Liver (tissue), 3 donors: Measurements from ENCODE around the gene MED25.

ENCODE experiments used
- ATF3 ChIP-seq: IDR thresholded peaks from 2 replicates; pipeline ENCODE4 v1.6.1; 2016; ENCODE audit warnings: antibody characterized with exemption
- CTCF ChIP-seq: fragments of 150-350 bp; IDR thresholded peaks from 2 replicates; pipeline ENCODE4 v1.5.1; 2017; ENCODE audit warnings: improper control_type of control experiment, low read depth, low read length; ENCODE audit not compliant: missing input control
- EGR1 ChIP-seq, 2 donors: IDR thresholded peaks; 2 replicates each; pipeline ENCODE4 v1.6.1; 2016 to 2018; ENCODE audit warnings: antibody characterized with exemption in 2 of 2, low read depth in 2 of 2
- GABPA ChIP-seq, 2 donors: IDR thresholded peaks in 1 of 2; conservative IDR thresholded peaks in 1 of 2; 2 replicates each; pipeline ENCODE4 v1.6.1; 2016; ENCODE audit warnings: antibody characterized with exemption in 2 of 2, mild to moderate bottlenecking in 1 of 2, moderate library complexity in 1 of 2
- HNF4G ChIP-seq: IDR thresholded peaks from 2 replicates; pipeline ENCODE4 v1.6.1; 2016; ENCODE audit warnings: antibody characterized with exemption
- JUND ChIP-seq, 2 donors: IDR thresholded peaks; 2 replicates each; pipeline ENCODE4 v1.6.1; 2016; ENCODE audit warnings: antibody characterized with exemption in 2 of 2
- MAX ChIP-seq: IDR thresholded peaks from 2 replicates; pipeline ENCODE4 v1.6.1; 2016; ENCODE audit warnings: antibody characterized with exemption
- RAD21 ChIP-seq, 2 donors: IDR thresholded peaks; 2 replicates each; pipeline ENCODE4 v1.6.1; 2016; ENCODE audit warnings: antibody characterized with exemption in 2 of 2, mild to moderate bottlenecking in 2 of 2
- REST ChIP-seq: IDR thresholded peaks from 2 replicates; pipeline ENCODE4 v1.6.1; 2016; ENCODE audit warnings: antibody characterized with exemption, mild to moderate bottlenecking
- SP1 ChIP-seq: IDR thresholded peaks from 2 replicates; pipeline ENCODE4 v1.6.1; 2018; ENCODE audit warnings: antibody characterized with exemption, mild to moderate bottlenecking
- TAF1 ChIP-seq: conservative IDR thresholded peaks from 2 replicates; pipeline ENCODE4 v1.6.1; 2016; ENCODE audit warnings: antibody characterized with exemption, mild to moderate bottlenecking
- donor health status: healthy.
- donor health status: healthy.

GRCh38 chr19:49803529-49803856, 14.6 kb upstream of the MED25 start:
- no peak for TF ChIP-seq CTCF
- no peak for TF ChIP-seq MAX
- no peak for TF ChIP-seq SP1
- no peak for TF ChIP-seq RAD21 (IDR thresholded peaks at IDR 0.05)
- TF ChIP-seq EGR1 (IDR thresholded peaks at IDR 0.05; ENCODE audit: low read depth in 2 of 2), result no peak
- no peak for TF ChIP-seq JUND (IDR thresholded peaks at IDR 0.05)
- TF ChIP-seq TAF1, result no peak
- TF ChIP-seq GABPA (IDR thresholded peaks at IDR 0.05 in 1 of 2, conservative IDR thresholded peaks at IDR 0.05 in 1 of 2), result no peak
- no peak for TF ChIP-seq REST
- TF ChIP-seq ATF3, result no peak
- no peak for TF ChIP-seq HNF4G
